HG02610 (cell line): ENCODE data around the gene TFPI2.
"Not testable (repeated sequence)": the region's sequence is repeated elsewhere in the genome, so short reads cannot be mapped to it uniquely, and the experiment has no call there.

Experiments used
- ATAC-seq: cut with Tn5 transposase; IDR thresholded peaks from one replicate; pipeline ENCODE4 v1.9.1; 2021; ENCODE audit warnings: mild to moderate bottlenecking, moderate library complexity; ENCODE audit not compliant: unreplicated experiment

Gene TFPI2, protein sequence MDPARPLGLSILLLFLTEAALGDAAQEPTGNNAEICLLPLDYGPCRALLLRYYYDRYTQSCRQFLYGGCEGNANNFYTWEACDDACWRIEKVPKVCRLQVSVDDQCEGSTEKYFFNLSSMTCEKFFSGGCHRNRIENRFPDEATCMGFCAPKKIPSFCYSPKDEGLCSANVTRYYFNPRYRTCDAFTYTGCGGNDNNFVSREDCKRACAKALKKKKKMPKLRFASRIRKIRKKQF

DNA sequence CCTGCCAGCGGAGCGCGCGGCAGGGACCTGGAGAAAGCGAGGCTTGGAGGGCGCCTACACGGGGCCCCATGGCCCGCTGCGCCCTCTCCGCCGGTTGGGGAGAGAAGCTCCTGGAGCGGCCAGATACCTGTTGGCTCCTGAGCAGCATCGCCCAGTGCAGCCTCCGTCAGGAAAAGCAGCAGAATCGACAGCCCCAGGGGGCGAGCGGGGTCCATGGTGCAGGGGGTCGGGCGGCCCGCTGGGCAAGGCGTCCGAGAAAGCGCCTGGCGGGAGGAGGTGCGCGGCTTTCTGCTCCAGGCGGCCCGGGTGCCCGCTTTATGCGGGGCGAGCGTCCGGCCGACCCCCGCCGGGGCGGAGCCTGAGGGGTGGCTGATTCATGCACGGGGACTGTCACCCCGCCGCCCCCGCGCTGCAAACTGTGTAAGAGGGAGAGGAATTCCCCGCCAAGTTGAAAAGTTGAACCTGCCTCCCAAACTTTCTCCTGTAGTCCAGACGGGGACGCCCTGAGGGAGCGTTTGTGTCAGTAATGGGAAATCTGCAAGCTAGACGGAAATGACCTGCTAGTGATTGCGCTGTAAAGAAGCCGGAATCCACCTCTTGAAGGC is at the start of gene TFPI2:
TFPI2 (minus strand) TSS at position 290 of the 605 bp plus-strand sequence; CDS start at position 215, 75 bp downstream.
- ATAC-seq, result peak; percentile 54

DNA sequence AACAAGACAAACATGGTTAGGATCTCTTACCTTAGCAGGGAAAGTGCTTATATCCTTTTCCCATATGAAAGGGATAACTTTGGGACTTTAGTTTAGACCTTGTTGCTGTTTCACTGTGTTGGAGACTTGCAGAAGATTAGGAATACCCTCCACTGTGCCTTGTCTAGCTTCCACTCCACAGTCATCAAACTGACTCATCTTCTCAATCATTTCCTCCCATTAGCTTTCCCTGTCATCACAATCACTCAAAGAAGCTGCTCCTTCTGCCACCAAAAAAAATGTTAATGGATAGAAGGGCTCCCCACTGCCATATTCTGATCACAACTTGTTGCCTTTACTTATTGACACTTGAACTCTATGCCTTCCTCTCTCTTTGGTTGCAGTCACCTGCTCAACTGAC is 47.7 kb upstream of the TFPI2 start:
- ATAC-seq, result no peak

DNA sequence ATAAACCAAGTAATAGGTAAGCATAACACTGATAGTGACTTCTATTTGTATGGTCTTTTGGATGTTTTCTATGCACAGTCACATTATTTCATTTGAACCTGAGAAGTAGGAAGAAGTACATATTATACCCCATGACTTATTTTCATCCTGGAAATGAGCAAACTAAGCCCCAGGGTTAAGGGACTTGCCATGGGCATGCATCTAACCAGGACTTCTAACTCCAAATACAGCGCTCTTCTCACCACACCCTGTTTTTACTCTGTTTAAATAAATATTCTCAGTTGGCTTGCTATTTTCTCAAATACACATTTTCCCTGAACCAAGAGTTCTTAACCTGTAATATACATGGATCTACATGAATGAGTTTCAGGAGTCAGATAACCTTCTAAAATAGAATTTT is 47.3 kb upstream of the TFPI2 start:
- no peak for ATAC-seq

DNA sequence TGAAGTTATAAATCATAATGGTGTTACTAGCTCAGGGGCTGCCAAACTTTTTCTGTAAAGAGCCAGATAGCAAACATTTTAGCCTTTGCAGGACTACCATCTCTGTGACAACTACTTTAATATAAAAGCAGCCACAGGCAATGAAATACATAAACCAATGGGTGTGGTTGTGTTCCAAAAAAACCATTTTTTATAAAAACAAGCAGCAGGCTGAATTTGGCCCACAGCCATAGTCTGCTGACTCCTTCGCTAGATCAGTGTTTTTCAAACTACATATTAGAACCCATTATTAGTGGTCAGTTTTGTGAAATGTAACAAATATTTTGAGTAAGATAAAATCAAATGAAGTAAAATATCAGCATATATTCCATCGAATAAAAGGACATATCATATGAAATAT is 44.5 kb upstream of the TFPI2 start:
- no peak for ATAC-seq

DNA sequence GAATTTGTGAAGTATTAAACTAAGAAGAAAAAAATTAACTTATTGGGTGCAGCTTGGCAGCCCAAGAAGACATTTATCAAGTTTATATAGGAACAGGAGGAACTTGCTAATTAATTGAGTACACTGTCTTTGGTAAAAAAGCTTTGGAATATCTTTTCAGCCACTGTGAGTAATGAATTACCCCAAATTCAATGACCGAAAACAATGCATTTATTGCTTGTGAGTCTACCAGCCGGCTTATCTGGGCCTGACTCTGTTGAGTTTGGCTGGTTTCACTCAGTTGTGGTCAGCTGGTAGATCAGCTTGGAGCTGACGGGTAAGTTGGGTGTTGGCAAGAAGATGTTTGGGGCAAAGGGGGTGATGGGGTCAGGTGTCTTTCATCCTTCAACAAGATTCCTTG is 42.6 kb upstream of the TFPI2 start:
- no peak for ATAC-seq

DNA sequence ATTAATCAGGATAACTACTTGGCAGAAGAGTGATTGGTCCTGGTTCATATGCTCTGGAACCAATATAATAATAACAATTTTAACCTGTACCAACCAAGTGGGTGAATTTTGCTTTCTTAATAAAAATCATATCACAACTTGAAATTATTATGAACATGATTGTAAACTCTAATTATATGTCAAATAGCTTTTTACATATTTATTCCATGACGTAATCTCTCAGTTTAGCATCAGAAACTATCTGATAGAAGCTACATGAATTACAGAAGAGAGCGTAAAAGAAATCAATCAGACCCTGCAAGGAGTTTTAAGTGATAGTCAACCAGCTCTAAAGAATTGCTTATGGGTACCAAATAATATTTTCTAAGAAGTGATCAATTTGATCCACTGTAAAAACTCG is 41.1 kb upstream of the TFPI2 start:
- no peak for ATAC-seq

DNA sequence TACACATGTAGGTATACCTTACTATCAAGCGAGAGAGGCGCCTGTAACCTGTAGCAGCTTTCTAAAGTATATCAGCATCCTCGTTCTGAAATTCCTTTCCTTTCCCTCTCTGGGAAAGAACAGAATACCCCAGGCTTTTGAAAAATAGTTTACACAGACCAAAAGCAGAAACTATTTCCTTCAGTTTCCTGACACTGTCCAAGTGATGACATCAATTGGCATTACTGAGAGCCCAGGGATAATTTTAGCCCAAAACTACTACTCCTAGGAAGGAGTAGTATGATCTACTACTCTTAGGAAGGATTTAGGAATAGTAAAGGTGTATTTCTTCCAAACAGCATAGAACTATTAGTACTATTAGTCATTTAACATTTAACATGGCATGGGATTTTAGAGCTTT is 37.0 kb upstream of the TFPI2 start:
- ATAC-seq, result no peak

DNA sequence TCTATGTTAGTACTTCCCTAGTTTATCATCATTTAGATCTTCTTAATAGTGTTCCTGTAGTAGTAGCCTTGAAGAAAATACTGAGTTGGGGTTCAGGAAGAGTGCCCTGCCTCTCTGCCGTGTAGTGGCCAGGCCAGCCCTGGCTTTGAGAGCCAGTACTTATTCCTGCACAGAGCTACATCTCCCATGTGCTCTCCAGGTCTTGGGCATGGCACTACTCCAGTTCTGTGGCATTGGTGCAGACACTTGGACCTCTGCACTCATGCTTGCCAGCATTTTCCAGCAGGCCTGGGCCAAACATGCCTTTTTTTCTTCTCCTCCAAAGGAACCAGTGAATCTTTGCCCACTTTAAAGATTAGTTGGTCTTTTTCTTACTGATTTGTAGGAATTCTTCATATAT is 36.2 kb upstream of the TFPI2 start:
- ATAC-seq, result no peak

DNA sequence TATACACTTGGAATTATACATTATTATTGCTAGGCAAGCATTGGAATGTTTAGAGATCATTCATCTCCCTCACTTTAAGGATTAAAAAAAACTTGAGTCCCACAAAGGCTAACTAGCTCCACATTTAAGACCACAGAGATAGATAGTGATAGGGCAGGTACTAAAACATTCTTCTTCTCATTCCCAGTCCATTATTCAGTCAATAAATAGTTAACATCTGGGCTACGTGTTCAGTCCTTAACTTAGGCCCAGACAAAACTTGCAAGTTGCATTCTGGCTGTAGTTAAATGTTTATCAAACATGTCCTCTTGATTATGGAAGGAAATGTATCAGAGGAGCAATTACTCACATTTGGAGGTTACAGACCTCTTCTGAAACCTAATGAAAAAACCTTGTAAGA is 33.4 kb upstream of the TFPI2 start:
- no peak for ATAC-seq

DNA sequence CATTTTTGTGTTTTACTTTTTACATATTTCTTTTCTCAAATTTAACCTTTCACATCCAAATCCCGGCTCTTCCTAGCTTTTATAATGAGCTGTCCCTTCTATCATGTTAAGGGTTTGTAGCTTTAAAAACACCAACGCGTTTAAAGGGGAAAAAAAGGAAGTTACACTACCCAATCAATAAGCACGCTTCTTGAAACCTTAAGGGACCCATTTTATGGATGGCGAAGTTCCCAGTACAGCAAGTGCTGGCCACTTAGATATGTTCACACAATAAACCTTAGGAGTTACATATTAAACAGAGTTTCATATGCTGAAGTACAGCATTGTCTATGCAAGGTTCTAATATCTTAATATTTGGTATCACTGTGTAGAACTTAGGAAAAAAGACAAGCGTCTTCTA is 32.7 kb upstream of the TFPI2 start:
- no peak for ATAC-seq

DNA sequence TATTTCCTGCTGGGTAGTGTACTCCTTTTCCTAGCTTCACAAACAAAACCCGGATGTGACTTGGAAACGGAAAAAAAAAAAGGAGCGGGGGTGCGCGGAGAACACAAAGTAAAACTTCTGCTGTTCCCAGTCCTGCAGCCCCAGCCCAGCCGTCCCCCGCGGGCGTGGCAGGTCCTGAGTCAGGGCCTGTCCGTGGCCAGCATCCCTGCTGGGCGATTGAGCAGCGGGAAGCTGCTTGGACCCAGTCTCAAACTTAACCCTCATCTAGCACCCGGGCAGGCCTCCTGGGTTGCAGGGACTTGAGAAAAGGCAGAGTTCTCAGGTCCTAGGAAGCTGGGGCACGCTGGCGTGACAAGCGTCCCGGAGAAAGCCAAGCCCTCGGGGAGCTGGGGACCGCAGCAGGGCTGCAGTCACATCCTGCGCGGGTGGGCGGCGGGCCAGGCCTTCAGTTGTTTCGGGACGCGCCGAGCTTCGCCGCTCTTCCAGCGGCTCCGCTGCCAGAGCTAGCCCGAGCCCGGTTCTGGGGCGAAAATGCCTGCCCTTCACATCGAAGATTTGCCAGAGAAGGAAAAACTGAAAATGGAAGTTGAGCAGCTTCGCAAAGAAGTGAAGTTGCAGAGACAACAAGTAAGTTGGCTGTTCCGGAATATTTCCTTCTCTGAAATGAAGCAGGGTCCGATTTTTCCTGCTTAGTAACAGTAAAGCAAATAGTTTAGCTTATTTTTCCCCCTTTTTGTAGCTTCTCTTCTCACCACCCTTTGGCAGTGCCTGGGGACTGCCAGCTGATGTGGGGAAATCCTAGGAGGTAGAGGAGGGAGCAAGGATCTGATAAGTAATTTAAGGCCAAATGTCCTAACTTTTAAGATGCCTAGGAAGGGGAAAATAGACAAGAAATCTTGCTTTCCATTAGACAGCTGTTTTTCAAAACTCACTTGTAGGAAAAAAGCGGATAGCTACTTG is 31.3 kb upstream of the TFPI2 start, which contains the start of gene GNG11:
GNG11 (plus strand) TSS at position 129 of the 960 bp plus-strand sequence; CDS start at position 532, 403 bp downstream.
- ATAC-seq, result peak; percentile 95

DNA sequence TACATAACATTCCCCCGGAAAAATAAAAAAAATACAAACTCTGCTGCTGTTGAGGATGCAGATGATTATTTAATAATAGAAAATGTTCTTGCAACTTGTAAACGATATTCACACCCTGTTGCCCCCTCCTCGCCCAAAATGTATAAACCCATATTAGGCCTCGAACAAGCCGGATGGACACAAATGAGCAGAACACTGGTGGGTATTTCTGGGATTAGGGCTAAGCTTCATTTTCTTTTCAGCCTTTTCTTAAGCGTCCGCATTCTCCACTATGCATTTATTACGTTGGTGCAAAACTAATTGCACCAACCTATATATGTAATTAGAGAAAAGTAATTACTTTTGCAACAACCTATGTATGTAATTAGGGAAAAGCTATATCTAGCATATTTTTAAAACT is 30.6 kb upstream of the TFPI2 start:
- no peak for ATAC-seq

DNA sequence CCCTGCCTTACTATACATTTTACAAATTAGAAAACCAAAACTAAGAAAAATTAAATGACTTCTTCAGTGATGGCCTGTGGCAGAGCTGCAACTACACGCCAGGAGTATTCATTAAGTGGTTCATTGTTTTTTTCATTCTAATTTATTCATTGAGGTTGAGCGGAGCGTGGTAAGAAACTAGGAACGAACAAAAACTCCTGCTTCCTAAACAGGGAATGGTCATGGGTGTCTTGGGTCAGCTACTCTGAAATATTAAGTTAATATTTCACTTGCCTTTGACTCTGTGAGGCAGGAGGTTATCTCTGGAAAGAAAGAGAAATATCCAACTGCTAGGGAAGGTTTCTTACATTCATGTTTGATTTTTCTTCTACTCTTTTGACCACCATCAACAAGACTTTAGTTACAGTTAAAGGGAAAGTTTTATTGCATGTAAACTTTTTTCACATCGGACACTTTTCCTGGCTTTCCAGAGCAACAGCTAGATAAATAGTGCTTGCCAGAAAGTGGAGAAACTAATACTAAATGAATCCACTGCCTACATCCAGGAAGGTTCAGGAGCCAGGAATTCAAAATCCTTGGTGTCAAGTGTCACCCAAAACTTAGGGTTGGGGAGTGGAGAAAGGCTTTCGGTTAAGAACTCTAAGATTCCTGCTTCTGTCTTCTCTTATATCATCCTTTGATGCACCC is 30.1 kb upstream of the TFPI2 start:
- no peak for ATAC-seq

DNA sequence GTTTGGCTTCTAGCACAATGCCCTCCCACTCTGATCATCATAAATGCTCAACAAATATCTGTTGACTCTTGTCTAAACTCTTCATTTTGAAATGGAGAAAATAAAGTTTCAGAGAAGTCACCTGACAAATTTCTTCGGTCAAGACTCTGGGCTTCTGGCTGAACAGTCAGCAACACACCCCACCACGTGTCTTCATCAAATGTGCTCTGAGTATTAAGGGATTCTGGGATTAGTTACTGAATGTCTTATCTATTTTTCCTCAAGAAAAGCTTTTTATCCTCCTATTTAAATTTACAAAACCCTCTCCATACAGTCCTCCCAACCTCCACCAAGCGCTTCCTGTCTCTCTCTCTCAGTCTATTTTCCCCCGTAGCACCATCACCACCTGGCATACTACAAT is 25.8 kb upstream of the TFPI2 start:
- ATAC-seq, result not testable (repeated sequence)

DNA sequence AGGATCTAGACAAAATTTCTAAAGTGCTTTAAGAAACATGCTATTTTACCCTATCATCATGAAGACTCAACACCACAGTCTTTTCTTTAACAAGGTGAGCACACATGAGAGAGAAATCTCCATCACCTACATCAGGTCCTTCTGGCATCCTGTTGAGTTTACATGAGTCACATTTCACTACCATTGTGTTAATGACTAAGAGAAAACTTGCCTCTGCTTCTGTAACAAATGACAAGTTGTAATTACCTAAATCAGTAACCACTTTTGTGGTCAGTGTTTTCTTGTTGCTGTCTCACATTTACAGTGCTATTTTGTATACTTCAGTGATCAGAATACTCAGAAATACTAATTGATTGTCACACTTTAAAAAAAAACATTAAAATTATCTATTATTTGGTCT is 25.3 kb upstream of the TFPI2 start:
- peak; percentile 82 for ATAC-seq

DNA sequence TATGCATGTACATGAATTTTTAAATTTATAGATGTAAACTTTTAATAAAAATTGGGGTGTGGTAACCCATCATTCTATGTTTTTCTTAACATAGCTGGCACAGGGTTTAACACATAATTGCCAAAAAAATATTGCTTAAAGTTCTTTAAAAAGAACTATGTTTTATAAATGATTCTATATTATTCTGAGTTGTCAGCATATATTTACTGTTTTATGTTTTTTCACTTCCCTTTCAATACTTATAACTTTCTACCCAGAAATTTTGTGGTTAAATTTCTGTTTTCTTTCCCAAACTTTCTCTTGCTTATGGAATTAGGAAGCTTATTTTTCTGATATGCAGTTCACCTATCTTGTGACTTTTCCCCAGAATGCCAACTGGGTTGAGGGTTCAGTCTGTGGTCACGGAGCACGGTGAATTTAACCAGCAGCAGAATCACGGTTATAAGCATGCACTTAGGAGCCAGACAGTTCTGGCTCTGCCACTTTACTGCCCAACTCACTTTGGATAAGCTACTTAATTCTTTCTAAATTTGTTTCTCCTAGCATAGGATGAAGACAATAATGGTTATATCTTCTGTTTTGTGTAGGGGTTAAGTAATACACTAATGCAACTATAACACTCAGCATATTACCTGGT is 24.8 kb upstream of the TFPI2 start:
- ATAC-seq, result not testable (repeated sequence)

DNA sequence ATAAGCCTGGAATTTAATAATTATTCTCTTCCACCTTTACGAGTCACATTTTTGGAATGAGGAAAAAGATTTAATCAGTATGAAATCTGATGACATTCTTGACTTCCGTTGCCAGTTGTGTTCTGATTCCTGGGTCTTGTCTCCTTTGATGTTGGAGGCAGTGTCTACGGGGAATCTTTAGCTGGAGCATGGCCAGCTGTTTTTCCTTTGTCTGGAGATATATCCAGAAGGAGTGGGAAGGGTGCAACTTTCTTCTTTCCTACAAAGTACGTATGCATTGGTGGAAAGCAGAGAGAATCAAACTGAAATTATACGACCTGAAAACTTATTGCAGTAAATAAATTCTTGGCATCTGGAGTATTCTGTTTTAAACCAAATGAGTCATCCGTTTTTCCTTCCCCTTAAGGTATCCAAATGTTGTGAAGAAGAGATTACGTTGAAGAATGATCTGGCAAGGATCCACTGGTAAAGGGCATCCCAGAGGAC is 24.1 kb upstream of the TFPI2 start:
- no peak for ATAC-seq

DNA sequence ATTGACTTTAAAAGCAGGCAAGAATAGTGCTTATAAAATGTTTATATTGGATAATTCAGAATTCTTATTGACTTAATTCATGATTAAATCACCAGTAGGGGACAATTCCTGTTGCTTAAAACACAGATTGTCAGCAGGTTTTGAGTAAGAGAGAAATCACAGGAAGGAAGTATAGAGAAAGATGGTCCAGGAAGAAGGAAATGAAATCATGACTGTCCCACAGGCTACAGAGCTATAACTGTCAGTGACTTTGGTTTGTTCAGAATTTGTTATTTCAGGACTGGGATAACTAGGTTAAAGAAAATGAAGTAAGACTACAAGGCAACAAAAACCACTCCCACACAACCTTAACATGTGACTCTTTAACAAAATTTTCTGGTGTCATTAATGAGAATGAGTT is 22.6 kb upstream of the TFPI2 start:
- no peak for ATAC-seq

DNA sequence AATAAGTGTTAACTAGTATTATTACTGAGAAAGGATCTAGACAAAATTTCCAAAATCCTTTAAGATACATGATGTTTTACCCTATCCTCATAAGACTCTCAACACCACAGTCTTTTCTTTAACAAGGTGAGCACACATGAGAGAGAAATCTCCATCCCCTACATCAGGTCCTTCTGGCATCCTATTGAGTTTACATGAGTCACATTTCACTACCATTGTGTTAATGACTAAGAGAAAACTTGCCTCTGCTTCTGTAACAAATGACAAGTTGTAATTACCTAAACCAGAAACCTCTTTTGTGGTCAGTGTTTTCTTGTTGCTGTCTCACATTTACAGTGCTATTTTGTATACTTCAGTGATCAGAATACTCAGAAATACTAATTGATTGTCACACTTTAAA is 21.1 kb upstream of the TFPI2 start:
- ATAC-seq, result peak; percentile 58

DNA sequence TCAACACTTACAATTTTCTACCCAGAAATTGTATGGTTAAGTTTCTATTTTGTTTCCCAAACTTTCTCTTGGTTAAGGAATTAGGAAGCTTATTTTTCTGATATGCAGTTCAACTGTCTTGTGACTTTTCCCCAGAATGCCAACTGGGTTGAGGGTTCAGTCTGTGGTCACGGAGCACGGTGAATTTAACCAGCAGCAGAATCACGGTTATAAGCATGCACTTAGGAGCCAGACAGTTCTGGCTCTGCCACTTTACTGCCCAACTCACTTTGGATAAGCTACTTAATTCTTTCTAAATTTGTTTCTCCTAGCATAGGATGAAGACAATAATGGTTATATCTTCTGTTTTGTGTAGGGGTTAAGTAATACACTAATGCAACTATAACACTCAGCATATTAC is 20.7 kb upstream of the TFPI2 start:
- ATAC-seq, result not testable (repeated sequence)
